Measurements from ENCODE around the gene LINGO4. TPM values are rescaled to one million over a fixed set of nuclear protein-coding genes. Genes with fewer than 3 reads are reported as not detected.
A peak's percentile ranks its signal among the peaks of the same experiment; 100 is the strongest.

Gene LINGO4
- total and polyA plus RNA-seq, 2 of the 13 experiments (the other 11 are each of a cell fraction or from before 2014, with no cell fraction given) = 0.02 to 0.05 TPM

GRCh38 chr1:151834239-151834638, 29.0 kb upstream of the LINGO4 start (continued):
- TF ChIP-seq, protein P1, sequence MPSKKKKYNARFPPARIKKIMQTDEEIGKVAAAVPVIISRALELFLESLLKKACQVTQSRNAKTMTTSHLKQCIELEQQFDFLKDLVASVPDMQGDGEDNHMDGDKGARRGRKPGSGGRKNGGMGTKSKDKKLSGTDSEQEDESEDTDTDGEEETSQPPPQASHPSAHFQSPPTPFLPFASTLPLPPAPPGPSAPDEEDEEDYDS (CRISPR knock-in tag; IDR thresholded peaks at IDR 0.05) = no peak
- no peak for TF ChIP-seq THAP11 (CRISPR knock-in tag; IDR thresholded peaks at IDR 0.05)
- TF ChIP-seq ZNF510 (CRISPR knock-in tag; IDR thresholded peaks at IDR 0.05; ENCODE audit: low read depth) = no peak
- TF ChIP-seq HNF4A (CRISPR knock-in tag; IDR thresholded peaks at IDR 0.05) = peak; percentile 90
- no peak for TF ChIP-seq DMAP1 (CRISPR knock-in tag; IDR thresholded peaks at IDR 0.05)
- TF ChIP-seq ZNF530 (CRISPR knock-in tag; IDR thresholded peaks at IDR 0.05; ENCODE audit: low read depth) = no peak
- no peak for TF ChIP-seq HES4 (CRISPR knock-in tag; IDR thresholded peaks at IDR 0.05; ENCODE audit: borderline replicate concordance)
- no peak for TF ChIP-seq NR3C1 (CRISPR knock-in tag; IDR thresholded peaks at IDR 0.05)
- no peak for TF ChIP-seq STAT6 (CRISPR knock-in tag; IDR thresholded peaks at IDR 0.05; ENCODE audit: borderline replicate concordance)
- TF ChIP-seq EHMT2 (IDR thresholded peaks at IDR 0.05; ENCODE audit: borderline replicate concordance, low read depth, low read length) = no peak
- no peak for TF ChIP-seq ZNF333 (CRISPR knock-in tag; IDR thresholded peaks at IDR 0.05; ENCODE audit: borderline replicate concordance)
- TF ChIP-seq, protein P2, sequence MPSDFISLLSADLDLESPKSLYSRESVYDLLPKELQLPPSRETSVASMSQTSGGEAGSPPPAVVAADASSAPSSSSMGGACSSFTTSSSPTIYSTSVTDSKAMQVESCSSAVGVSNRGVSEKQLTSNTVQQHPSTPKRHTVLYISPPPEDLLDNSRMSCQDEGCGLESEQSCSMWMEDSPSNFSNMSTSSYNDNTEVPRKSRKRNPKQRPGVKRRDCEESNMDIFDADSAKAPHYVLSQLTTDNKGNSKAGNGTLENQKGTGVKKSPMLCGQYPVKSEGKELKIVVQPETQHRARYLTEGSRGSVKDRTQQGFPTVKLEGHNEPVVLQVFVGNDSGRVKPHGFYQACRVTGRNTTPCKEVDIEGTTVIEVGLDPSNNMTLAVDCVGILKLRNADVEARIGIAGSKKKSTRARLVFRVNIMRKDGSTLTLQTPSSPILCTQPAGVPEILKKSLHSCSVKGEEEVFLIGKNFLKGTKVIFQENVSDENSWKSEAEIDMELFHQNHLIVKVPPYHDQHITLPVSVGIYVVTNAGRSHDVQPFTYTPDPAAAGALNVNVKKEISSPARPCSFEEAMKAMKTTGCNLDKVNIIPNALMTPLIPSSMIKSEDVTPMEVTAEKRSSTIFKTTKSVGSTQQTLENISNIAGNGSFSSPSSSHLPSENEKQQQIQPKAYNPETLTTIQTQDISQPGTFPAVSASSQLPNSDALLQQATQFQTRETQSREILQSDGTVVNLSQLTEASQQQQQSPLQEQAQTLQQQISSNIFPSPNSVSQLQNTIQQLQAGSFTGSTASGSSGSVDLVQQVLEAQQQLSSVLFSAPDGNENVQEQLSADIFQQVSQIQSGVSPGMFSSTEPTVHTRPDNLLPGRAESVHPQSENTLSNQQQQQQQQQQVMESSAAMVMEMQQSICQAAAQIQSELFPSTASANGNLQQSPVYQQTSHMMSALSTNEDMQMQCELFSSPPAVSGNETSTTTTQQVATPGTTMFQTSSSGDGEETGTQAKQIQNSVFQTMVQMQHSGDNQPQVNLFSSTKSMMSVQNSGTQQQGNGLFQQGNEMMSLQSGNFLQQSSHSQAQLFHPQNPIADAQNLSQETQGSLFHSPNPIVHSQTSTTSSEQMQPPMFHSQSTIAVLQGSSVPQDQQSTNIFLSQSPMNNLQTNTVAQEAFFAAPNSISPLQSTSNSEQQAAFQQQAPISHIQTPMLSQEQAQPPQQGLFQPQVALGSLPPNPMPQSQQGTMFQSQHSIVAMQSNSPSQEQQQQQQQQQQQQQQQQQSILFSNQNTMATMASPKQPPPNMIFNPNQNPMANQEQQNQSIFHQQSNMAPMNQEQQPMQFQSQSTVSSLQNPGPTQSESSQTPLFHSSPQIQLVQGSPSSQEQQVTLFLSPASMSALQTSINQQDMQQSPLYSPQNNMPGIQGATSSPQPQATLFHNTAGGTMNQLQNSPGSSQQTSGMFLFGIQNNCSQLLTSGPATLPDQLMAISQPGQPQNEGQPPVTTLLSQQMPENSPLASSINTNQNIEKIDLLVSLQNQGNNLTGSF (CRISPR knock-in tag; IDR thresholded peaks at IDR 0.05) = no peak
- TF ChIP-seq TGIF2 (CRISPR knock-in tag; IDR thresholded peaks at IDR 0.05) = no peak
- TF ChIP-seq PCBP2 (optimal IDR thresholded peaks at IDR 0.05; ENCODE audit: low read depth, low read length, poor library complexity, severe bottlenecking) = no peak
- TF ChIP-seq THRA (CRISPR knock-in tag; IDR thresholded peaks at IDR 0.05; ENCODE audit: borderline replicate concordance) = peak; percentile 67; the same call in 1 of the 2 replicates
- TF ChIP-seq ELK4 (CRISPR knock-in tag; IDR thresholded peaks at IDR 0.05; ENCODE audit: borderline replicate concordance) = no peak
- TF ChIP-seq NR2F6 (IDR thresholded peaks at IDR 0.05) = peak; percentile 89
- peak; percentile 90 for TF ChIP-seq NR2F6 (CRISPR knock-in tag; IDR thresholded peaks at IDR 0.05)
- TF ChIP-seq IKZF1 (IDR thresholded peaks at IDR 0.05) = no peak
- no peak for TF ChIP-seq ZNF124 (CRISPR knock-in tag; IDR thresholded peaks at IDR 0.05)
- TF ChIP-seq RBM22 (optimal IDR thresholded peaks at IDR 0.05; ENCODE audit: low read length) = no peak
- no peak for TF ChIP-seq ZFP36L1 (CRISPR knock-in tag; IDR thresholded peaks at IDR 0.05)

All from HepG2 (cell line).